OCI-LY7 (cell line): ENCODE measurements around the gene BRME1. TPM values are rescaled to one million over a fixed set of nuclear protein-coding genes. Genes with fewer than 3 reads are reported as not detected.

Experiments used
- BruUV-seq: library from RNA; stranded (reverse); fragments of 400-500 nt; replicated peaks from 2 replicates; lab custom pipeline; 2021; lab: Mats Ljungman, UMichigan
- CTCF ChIA-PET: fragments of 300-600 bp; sonication (Branson Sonifier 250); formaldehyde crosslinking; loops from one replicate; lab custom pipeline; 2022; ENCODE audit warnings: antibody characterized with exemption; ENCODE audit not compliant: unreplicated experiment; lab: Charles Lee
- POLR2A ChIA-PET: fragments of 300-600 bp; sonication (Branson Sonifier 250); formaldehyde crosslinking; loops from one replicate; lab custom pipeline; 2022; ENCODE audit warnings: antibody characterized with exemption; lab: Charles Lee
- DNase-seq: peaks from one replicate; pipeline ENCODE4 v3.0.0-alpha.2; 2015; ENCODE audit warnings: low spot score
- H2AFZ ChIP-seq: fragments of 200-600 bp; sonication (generic), shearing (Covaris generic); 2 replicates; pipeline ENCODE4 v1.6.1; 2014; ENCODE audit warnings: mild to moderate bottlenecking, antibody characterized with exemption, low read length, moderate library complexity
- H3K27ac ChIP-seq: fragments of 200-600 bp; sonication (generic); 2 replicates; pipeline ENCODE4 v1.5.1; 2014; ENCODE audit warnings: mixed run types, low read depth, mild to moderate bottlenecking, moderate library complexity, low read length, inconsistent platforms; ENCODE audit not compliant: poor library complexity, severe bottlenecking
- H3K36me3 ChIP-seq: fragments of 200-600 bp; sonication (generic); 2 replicates; pipeline ENCODE4 v1.6.1; 2014; ENCODE audit warnings: mild to moderate bottlenecking, antibody characterized with exemption, low read length, moderate library complexity, mixed read lengths; ENCODE audit not compliant: insufficient read depth
- H3K4me1 ChIP-seq: fragments of 200-600 bp; sonication (generic); 2 replicates; pipeline ENCODE4 v1.5.1; 2014; ENCODE audit warnings: mild to moderate bottlenecking, low read length; ENCODE audit not compliant: insufficient read depth, poor library complexity, severe bottlenecking
- H3K4me2 ChIP-seq: fragments of 200-600 bp; sonication (generic); 2 replicates; pipeline ENCODE4 v1.6.1; 2014; ENCODE audit warnings: mild to moderate bottlenecking, low read length
- H3K4me3 ChIP-seq: fragments of 200-600 bp; sonication (generic); 2 replicates; pipeline ENCODE4 v1.5.1; 2014; ENCODE audit warnings: mild to moderate bottlenecking, low read depth, low read length; ENCODE audit not compliant: poor library complexity, severe bottlenecking
- H3K79me2 ChIP-seq: fragments of 200-600 bp; sonication (generic); 2 replicates; pipeline ENCODE4 v1.6.1; 2016; ENCODE audit warnings: low read depth, mild to moderate bottlenecking, low read length, moderate library complexity, mixed read lengths; ENCODE audit not compliant: insufficient read depth
- H3K9me2 ChIP-seq: fragments of 200-600 bp; sonication (generic); 2 replicates; pipeline ENCODE4 v1.6.1; 2016; ENCODE audit warnings: mild to moderate bottlenecking, low read length, mixed read lengths; ENCODE audit not compliant: insufficient read depth
- H3K9me3 ChIP-seq: fragments of 200-600 bp; sonication (generic); 2 replicates; pipeline ENCODE4 v1.6.1; 2014; ENCODE audit warnings: mild to moderate bottlenecking, mixed run types, low read length, mixed read lengths
- H4K20me1 ChIP-seq: fragments of 200-600 bp; sonication (generic); 2 replicates; pipeline ENCODE4 v1.6.1; 2014; ENCODE audit warnings: mild to moderate bottlenecking, antibody characterized with exemption, low read length, moderate library complexity, mixed read lengths; ENCODE audit not compliant: insufficient read depth
- CTCF ChIP-seq: fragments of 200-600 bp; sonication (generic); conservative IDR thresholded peaks from 2 replicates; pipeline ENCODE4 v1.5.1; 2014; ENCODE audit warnings: mild to moderate bottlenecking, antibody characterized with exemption, low read length, moderate library complexity, mixed read lengths
- EZH2phosphoT487 ChIP-seq: fragments of 200-600 bp; sonication (generic); IDR thresholded peaks from 2 replicates; pipeline ENCODE4 v1.6.1; 2018; ENCODE audit warnings: low read depth, borderline replicate concordance, mild to moderate bottlenecking, mixed run types, antibody characterized with exemption, low read length, moderate library complexity, mixed read lengths
- intact Hi-C: fragments of 100-400 bp; cut with micrococcal nuclease; formaldehyde crosslinking; loops from one replicate; pipeline ENCODE4 v1.10.0; 2022; ENCODE audit not compliant: unreplicated experiment
- total RNA-seq, 2 experiments: library from RNA; depleted of rRNA in 1 of 2; stranded (reverse); fragments of >200 nt in 1 of 2; shearing (Covaris generic) in 1 of 2; gene quantifications; 2 replicates each; pipeline ENCODE4 v1.2.3, GENCODE V29; 2014 to 2022

BRME1 gene
- total RNA-seq, 2 experiments from 2014 or later = 2.5 to 7.2 TPM

DNA sequence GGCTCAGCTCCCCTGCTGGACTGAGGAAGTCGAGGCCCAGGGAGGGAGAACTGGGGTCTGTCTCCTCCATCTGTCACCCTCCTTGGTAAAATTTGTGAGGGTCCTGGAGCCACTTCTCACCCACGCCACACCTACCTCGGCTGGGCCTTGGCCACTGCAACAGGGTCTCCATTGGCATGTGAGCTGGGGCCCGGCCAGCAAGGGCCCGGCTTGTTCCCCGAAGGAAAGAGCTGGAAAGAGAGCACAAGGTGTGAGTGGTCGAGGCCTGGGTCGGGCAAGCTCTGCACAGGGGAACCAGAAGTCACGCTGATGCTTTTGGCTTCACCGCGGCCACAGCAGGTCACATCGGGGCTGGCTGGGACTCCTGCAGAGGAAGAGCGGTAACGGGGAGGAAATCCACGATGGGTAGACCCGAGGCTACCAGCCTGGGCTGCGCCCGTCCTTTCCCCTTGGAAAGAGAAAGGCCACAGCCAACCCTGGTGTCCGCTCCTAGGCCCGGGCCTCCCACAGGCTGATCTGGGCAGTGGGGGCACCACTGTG is 20.0 kb downstream of the BRME1 start:
- no TSS peak for BruUV-seq
- Histone ChIP-seq H3K9me2 (no peaks in the 10 kb centered on the region), H4K20me1 (no peaks in the 10 kb centered on the region), H3K36me3 (no peaks in the 10 kb centered on the region), H3K9me3 (no peaks in the 10 kb centered on the region), H3K4me1 (peaks cover 28% of the 10 kb centered on the region), H3K79me2 (no peaks in the 10 kb centered on the region), H3K4me3 (no peak overlapping the region), H3K4me2 (no peak overlapping the region), H2AFZ (no peak overlapping the region), H3K27ac (no peak overlapping the region)
- TF ChIP-seq EZH2phosphoT487 (no peak), CTCF (no peak)
- intact Hi-C loops = no loop called here
- POLR2A ChIA-PET = interaction anchor here (0.5 to 0.6 kb wide), 2 partner anchors 38 to 76 kb away, joined by 3 to 5 read pairs; no protein-coding TSS in a partner anchor
- DNase-seq = no peak
- CTCF ChIA-PET = no interaction called here

GRCh38 chr19:13884726-13885591 is 21.0 kb downstream of the BRME1 start:
- Histone ChIP-seq H4K20me1 (no peaks in the 10 kb centered on the region), H3K4me1 (peaks cover 36% of the 10 kb centered on the region), H3K4me2 (no peak overlapping the region), H3K79me2 (no peaks in the 10 kb centered on the region), H3K4me3 (no peak overlapping the region), H3K36me3 (no peaks in the 10 kb centered on the region), H3K9me2 (no peaks in the 10 kb centered on the region), H3K27ac (no peak overlapping the region), H3K9me3 (no peaks in the 10 kb centered on the region), H2AFZ (no peak overlapping the region)
- intact Hi-C loops = loop anchor here (5.0 kb wide), 1 partner anchor 67 kb away; the partner anchor contains the start of gene DCAF15
- no TSS peak for BruUV-seq
- CTCF ChIA-PET = interaction anchor here (0.6 kb wide), 1 partner anchor 829 kb away, joined by 6 read pairs; no protein-coding TSS in a partner anchor
- no peak for DNase-seq
- POLR2A ChIA-PET = no interaction called here
- TF ChIP-seq CTCF (no peak), EZH2phosphoT487 (no peak)
